UCSD-AML1 (cell line): ENCODE data around the gene TMEM273.

Experiments used
- DNase-seq: peaks from one replicate; lab custom pipeline; 2025; ENCODE audit not compliant: unreplicated experiment; lab: John Stamatoyannopoulos, UW

Gene TMEM273

GRCh38 chr10:49177391-49178355 is 10.5 kb downstream of the TMEM273 start:
- peak; percentile 51 for DNase-seq

DNA sequence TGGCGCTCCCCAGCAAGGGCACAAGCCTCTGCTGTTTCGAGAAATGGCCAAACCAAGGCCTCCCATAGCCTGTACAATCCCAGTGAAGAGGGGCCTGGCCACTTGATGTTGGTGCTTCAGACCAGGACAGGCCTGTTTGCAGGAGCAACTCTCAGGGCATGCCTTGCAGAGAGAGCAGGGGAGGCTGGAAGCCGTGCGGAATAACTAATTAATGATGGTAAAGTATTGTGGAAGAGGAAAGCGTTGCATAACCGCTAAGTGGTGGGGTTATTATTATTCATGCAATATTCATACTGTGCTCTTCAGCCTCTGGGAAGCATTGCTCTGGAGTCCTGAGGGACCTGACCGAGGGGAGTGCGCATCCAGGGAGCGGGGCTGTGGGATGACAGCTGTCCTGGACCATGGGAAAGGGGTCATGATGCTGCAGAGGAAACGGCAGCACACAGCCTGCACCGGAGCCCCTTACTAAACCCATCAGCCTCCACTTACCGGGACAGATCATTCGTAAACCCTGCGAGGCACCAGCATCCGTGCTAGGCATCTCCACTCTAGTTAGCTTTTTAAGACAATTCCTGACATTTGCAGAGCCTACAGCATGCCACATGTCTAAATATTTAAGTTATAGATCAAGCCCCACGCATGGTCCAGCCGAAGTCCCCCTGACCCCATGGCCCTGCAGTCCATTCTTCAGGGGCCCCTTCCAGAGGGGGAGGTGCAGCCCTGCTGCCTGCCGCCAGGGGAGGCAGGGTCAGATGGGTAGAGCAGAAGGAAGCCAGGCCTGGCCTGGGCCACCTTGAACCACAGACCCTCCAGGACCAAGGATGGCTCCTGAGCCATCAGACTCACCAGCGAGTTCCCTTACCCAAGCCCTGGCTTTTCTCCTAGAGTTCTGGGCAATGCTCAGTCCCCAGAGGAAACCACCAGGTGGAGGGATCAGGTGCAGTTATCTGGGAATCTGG is 11.6 kb downstream of the TMEM273 start:
- DNase-seq, result no peak

- no peak for DNase-seq
These were observed 12.4 kb downstream of the TMEM273 start for GRCh38 chr10:49175587-49176309.

GRCh38 chr10:49174926-49175500 is 13.2 kb downstream of the TMEM273 start:
- no peak for DNase-seq

- no peak for DNase-seq
These were observed 13.8 kb downstream of the TMEM273 start for GRCh38 chr10:49174261-49174925.

DNA sequence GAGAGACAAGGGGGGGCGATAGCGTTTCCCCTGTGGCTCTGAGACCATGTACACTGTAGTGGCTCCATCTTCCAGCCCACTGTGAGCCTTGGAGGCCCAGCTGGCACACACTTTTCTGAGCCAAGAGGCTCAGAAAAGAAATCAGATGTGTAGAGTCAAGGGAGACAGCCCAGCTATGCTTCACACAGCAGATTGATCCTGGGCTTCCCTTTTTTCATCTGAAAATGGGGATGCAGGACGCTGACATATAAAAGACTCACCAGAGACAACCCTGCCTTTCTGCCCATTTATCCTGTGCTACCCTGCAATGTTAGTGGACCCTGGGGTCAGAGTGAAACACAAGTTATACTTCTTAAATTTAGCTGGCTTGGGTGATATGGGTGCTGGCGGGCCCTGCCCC is 14.3 kb downstream of the TMEM273 start:
- no peak for DNase-seq

GRCh38 chr10:49173201-49173772 is 14.9 kb downstream of the TMEM273 start:
- DNase-seq, result no peak

DNA sequence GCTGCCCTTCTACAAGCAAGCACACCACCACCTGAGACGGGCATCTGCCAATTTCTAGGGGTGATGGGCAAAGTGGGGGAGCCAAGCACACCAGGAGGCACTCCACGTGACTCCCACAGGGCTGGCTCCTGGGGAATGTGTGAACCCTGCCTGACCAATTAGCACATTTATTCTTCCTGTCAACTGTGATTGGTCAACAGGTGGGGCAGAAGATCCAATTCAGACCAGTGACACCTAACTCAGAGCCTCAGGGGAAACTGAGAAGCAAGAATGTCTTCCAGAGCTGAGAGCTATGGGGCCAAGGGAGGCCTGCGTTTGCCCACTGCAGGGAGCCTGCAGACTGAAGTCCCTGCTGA is 15.4 kb downstream of the TMEM273 start:
- no peak for DNase-seq

- DNase-seq, result no peak
These were observed 16.0 kb downstream of the TMEM273 start for GRCh38 chr10:49172061-49172776.

GRCh38 chr10:49171326-49172060 is 16.7 kb downstream of the TMEM273 start:
- no peak for DNase-seq

DNA sequence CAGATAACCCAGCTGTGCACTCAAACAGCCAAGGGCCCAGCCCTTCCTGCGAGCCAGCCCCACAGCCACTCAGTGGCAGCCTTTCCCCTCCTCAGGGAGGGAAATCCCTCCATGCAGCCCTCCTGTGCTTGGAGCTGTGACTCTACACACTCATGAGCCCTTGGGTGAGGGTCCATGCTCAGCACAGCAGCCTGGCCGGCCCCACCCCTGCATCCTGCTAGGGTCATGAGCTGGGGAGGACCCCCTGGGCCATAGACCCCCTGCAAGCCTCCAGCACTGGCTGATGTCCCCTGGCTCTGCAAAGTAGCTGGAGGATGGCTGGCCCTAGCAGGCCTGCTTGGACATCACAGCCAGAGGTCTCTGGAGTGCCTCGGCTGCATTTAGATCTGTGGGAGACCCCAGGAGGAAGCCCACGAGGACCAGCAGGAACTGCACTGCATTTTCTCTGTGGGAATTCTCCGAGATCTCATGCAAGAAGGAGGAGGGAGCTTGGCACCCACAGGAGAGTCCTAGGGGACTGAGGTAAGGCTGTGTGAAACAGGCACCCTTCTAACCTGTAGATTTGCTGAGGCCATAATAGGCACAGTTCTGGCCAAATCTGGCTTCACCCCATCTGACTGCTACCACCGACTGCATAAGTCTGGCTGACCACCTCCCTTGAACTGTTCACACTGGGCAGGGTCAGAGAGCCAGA is 17.4 kb downstream of the TMEM273 start:
- DNase-seq, result no peak

- DNase-seq, result no peak
These were observed 18.4 kb downstream of the TMEM273 start for GRCh38 chr10:49169776-49170175.

GRCh38 chr10:49168831-49169500 is 19.2 kb downstream of the TMEM273 start:
- DNase-seq, result no peak

DNA sequence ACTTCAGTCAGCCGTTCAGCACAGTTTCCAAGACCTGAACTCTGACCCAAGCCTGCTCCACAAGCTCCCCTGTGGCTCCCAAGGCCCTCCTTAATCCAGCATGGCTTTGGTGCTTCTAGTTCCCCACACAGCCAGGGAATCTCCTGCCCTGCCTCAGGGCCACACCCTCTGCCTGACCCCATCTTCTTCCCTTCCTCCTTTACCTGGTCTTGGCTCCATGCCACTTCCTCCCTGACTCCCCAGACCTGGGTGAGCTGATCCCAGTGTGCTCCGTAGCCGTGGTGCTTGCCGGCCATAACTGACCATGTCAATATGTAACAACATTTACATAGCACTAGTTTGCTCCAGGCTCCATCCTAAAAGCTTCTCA is 20.0 kb downstream of the TMEM273 start:
- DNase-seq, result no peak

- DNase-seq, result no peak
These were observed 20.6 kb downstream of the TMEM273 start for GRCh38 chr10:49167425-49168170.

GRCh38 chr10:49166484-49167400 is 21.4 kb downstream of the TMEM273 start:
- no peak for DNase-seq
